Measurements from ENCODE around the gene NRXN3.

The NRXN3 gene

GRCh38 chr14:79578470-79578869 is 1408.3 kb downstream of the NRXN3 start:
- Mint-ChIP-seq H3K27ac (no peak overlapping the region), H3K4me1 (no peaks in the 10 kb centered on the region), H3K36me3 (no peaks in the 10 kb centered on the region), H3K9me3 (no peaks in the 10 kb centered on the region), H3K27me3 (no peaks in the 10 kb centered on the region), H3K4me3 (no peak overlapping the region)
- CTCF ChIA-PET, result no interaction called here
- no peak for DNase-seq

GRCh38 chr14:79580414-79580813 is 1410.2 kb downstream of the NRXN3 start:
- Mint-ChIP-seq H3K4me3 (no peak overlapping the region), H3K9me3 (no peaks in the 10 kb centered on the region), H3K36me3 (no peaks in the 10 kb centered on the region), H3K27ac (no peak overlapping the region), H3K4me1 (no peaks in the 10 kb centered on the region), H3K27me3 (no peaks in the 10 kb centered on the region)
- CTCF ChIA-PET, result no interaction called here
- no peak for DNase-seq

- Mint-ChIP-seq H3K9me3 (no peaks in the 10 kb centered on the region), H3K4me1 (no peaks in the 10 kb centered on the region), H3K27ac (no peak overlapping the region), H3K36me3 (no peaks in the 10 kb centered on the region), H3K4me3 (no peak overlapping the region), H3K27me3 (no peaks in the 10 kb centered on the region)
- DNase-seq, result no peak
- CTCF ChIA-PET, result no interaction called here
Observed at GRCh38 chr14:79580906-79581305, 1410.7 kb downstream of the NRXN3 start.

GRCh38 chr14:79581912-79582576 is 1411.9 kb downstream of the NRXN3 start:
- Mint-ChIP-seq H3K4me1 (no peaks in the 10 kb centered on the region), H3K27me3 (no peaks in the 10 kb centered on the region), H3K4me3 (no peak overlapping the region), H3K27ac (no peak overlapping the region), H3K36me3 (no peaks in the 10 kb centered on the region), H3K9me3 (peaks cover 2% of the 10 kb centered on the region)
- CTCF ChIA-PET, result interaction anchor here (0.6 kb wide), 1 partner anchor 330 kb away, joined by 3 read pairs; no protein-coding TSS in a partner anchor
- no peak for DNase-seq

GRCh38 chr14:79583738-79584408 is 1413.7 kb downstream of the NRXN3 start:
- Mint-ChIP-seq H3K9me3 (peaks cover 2% of the 10 kb centered on the region), H3K27me3 (no peaks in the 10 kb centered on the region), H3K4me3 (no peak overlapping the region), H3K27ac (no peak overlapping the region), H3K36me3 (no peaks in the 10 kb centered on the region), H3K4me1 (no peaks in the 10 kb centered on the region)
- DNase-seq, result no peak
- CTCF ChIA-PET, result no interaction called here

GRCh38 chr14:79584679-79585078 is 1414.5 kb downstream of the NRXN3 start:
- Mint-ChIP-seq H3K36me3 (no peaks in the 10 kb centered on the region), H3K9me3 (peaks cover 2% of the 10 kb centered on the region), H3K4me3 (no peak overlapping the region), H3K27me3 (no peaks in the 10 kb centered on the region), H3K27ac (no peak overlapping the region), H3K4me1 (no peaks in the 10 kb centered on the region)
- CTCF ChIA-PET, result no interaction called here
- no peak for DNase-seq

GRCh38 chr14:79585845-79586244 is 1415.7 kb downstream of the NRXN3 start:
- Mint-ChIP-seq H3K36me3 (no peaks in the 10 kb centered on the region), H3K27ac (no peak overlapping the region), H3K4me3 (no peak overlapping the region), H3K4me1 (no peaks in the 10 kb centered on the region), H3K27me3 (no peaks in the 10 kb centered on the region), H3K9me3 (peaks cover 2% of the 10 kb centered on the region)
- CTCF ChIA-PET, result no interaction called here
- no peak for DNase-seq

GRCh38 chr14:79586416-79586815 is 1416.2 kb downstream of the NRXN3 start:
- DNase-seq, result no peak
- CTCF ChIA-PET, result no interaction called here
- Mint-ChIP-seq H3K27me3 (no peaks in the 10 kb centered on the region), H3K36me3 (no peaks in the 10 kb centered on the region), H3K27ac (no peak overlapping the region), H3K4me3 (no peak overlapping the region), H3K9me3 (peaks cover 2% of the 10 kb centered on the region), H3K4me1 (no peaks in the 10 kb centered on the region)

GRCh38 chr14:79586989-79587598 is 1416.9 kb downstream of the NRXN3 start:
- H3K36me3 Mint-ChIP-seq, result no peaks in the 10 kb centered on the region
- CTCF ChIA-PET, result no interaction called here
- H3K27me3 Mint-ChIP-seq, result no peaks in the 10 kb centered on the region
- no peak for DNase-seq
- no peak overlapping the region for H3K27ac Mint-ChIP-seq
- H3K4me1 Mint-ChIP-seq, result no peaks in the 10 kb centered on the region
- H3K4me3 Mint-ChIP-seq, result no peak overlapping the region
- peaks cover 2% of the 10 kb centered on the region for H3K9me3 Mint-ChIP-seq

GRCh38 chr14:79587875-79588274 is 1417.7 kb downstream of the NRXN3 start:
- H3K27me3 Mint-ChIP-seq, result no peaks in the 10 kb centered on the region
- no peak for DNase-seq
- H3K9me3 Mint-ChIP-seq, result peaks cover 2% of the 10 kb centered on the region
- CTCF ChIA-PET, result interaction anchor here (0.6 kb wide), 1 partner anchor 98 kb away, joined by 3 read pairs; no protein-coding TSS in a partner anchor
- H3K36me3 Mint-ChIP-seq, result no peaks in the 10 kb centered on the region
- H3K4me3 Mint-ChIP-seq, result no peak overlapping the region
- no peaks in the 10 kb centered on the region for H3K4me1 Mint-ChIP-seq
- no peak overlapping the region for H3K27ac Mint-ChIP-seq

GRCh38 chr14:79588398-79588797 is 1418.2 kb downstream of the NRXN3 start:
- CTCF ChIA-PET, result interaction anchor here (0.6 kb wide), 1 partner anchor 98 kb away, joined by 3 read pairs; no protein-coding TSS in a partner anchor
- H3K27me3 Mint-ChIP-seq, result no peaks in the 10 kb centered on the region
- no peak overlapping the region for H3K27ac Mint-ChIP-seq
- no peaks in the 10 kb centered on the region for H3K4me1 Mint-ChIP-seq
- H3K36me3 Mint-ChIP-seq, result no peaks in the 10 kb centered on the region
- DNase-seq, result no peak
- peaks cover 2% of the 10 kb centered on the region for H3K9me3 Mint-ChIP-seq
- H3K4me3 Mint-ChIP-seq, result no peak overlapping the region

GRCh38 chr14:79596551-79596950 is 1426.4 kb downstream of the NRXN3 start:
- H3K27ac Mint-ChIP-seq, result no peak overlapping the region
- H3K4me1 Mint-ChIP-seq, result no peaks in the 10 kb centered on the region
- no peak for DNase-seq
- H3K36me3 Mint-ChIP-seq, result no peaks in the 10 kb centered on the region
- CTCF ChIA-PET, result no interaction called here
- no peaks in the 10 kb centered on the region for H3K27me3 Mint-ChIP-seq
- no peaks in the 10 kb centered on the region for H3K9me3 Mint-ChIP-seq
- no peak overlapping the region for H3K4me3 Mint-ChIP-seq

GRCh38 chr14:79597566-79597965 is 1427.4 kb downstream of the NRXN3 start:
- DNase-seq, result no peak
- Mint-ChIP-seq H3K4me1 (no peaks in the 10 kb centered on the region), H3K27ac (no peak overlapping the region), H3K36me3 (no peaks in the 10 kb centered on the region), H3K4me3 (no peak overlapping the region), H3K27me3 (no peaks in the 10 kb centered on the region), H3K9me3 (no peaks in the 10 kb centered on the region)
- CTCF ChIA-PET, result no interaction called here

GRCh38 chr14:79598339-79598738 is 1428.2 kb downstream of the NRXN3 start:
- no peak overlapping the region for H3K27ac Mint-ChIP-seq
- H3K4me1 Mint-ChIP-seq, result no peaks in the 10 kb centered on the region
- H3K36me3 Mint-ChIP-seq, result no peaks in the 10 kb centered on the region
- H3K27me3 Mint-ChIP-seq, result no peaks in the 10 kb centered on the region
- DNase-seq, result no peak
- H3K4me3 Mint-ChIP-seq, result no peak overlapping the region
- CTCF ChIA-PET, result no interaction called here
- no peaks in the 10 kb centered on the region for H3K9me3 Mint-ChIP-seq

- H3K4me3 Mint-ChIP-seq, result no peak overlapping the region
- H3K36me3 Mint-ChIP-seq, result no peaks in the 10 kb centered on the region
- no peaks in the 10 kb centered on the region for H3K9me3 Mint-ChIP-seq
- no peak overlapping the region for H3K27ac Mint-ChIP-seq
- no peak for DNase-seq
- no peaks in the 10 kb centered on the region for H3K27me3 Mint-ChIP-seq
- H3K4me1 Mint-ChIP-seq, result no peaks in the 10 kb centered on the region
- CTCF ChIA-PET, result no interaction called here
Observed at GRCh38 chr14:79599239-79599638, 1429.1 kb downstream of the NRXN3 start.
